Lower leg skin (tissue), 3 donors: ENCODE measurements around the gene SEMA6B.

Experiments used
- POLR2A ChIP-seq, 2 donors: fragments of 450-650 bp; IDR thresholded peaks; one replicate each; pipeline ENCODE4 v1.6.1; 2016 to 2017; ENCODE audit warnings: antibody characterized with exemption in 2 of 2, mild to moderate bottlenecking in 1 of 2, moderate library complexity in 1 of 2
- TF ChIP-seq, protein P1 (sequence below), 3 donors: fragments of 450-650 bp; IDR thresholded peaks; one replicate each; pipeline ENCODE4 v1.5.1; 2016; ENCODE audit warnings: antibody characterized with exemption in 3 of 3, mild to moderate bottlenecking in 3 of 3, moderate library complexity in 2 of 3

DNA sequence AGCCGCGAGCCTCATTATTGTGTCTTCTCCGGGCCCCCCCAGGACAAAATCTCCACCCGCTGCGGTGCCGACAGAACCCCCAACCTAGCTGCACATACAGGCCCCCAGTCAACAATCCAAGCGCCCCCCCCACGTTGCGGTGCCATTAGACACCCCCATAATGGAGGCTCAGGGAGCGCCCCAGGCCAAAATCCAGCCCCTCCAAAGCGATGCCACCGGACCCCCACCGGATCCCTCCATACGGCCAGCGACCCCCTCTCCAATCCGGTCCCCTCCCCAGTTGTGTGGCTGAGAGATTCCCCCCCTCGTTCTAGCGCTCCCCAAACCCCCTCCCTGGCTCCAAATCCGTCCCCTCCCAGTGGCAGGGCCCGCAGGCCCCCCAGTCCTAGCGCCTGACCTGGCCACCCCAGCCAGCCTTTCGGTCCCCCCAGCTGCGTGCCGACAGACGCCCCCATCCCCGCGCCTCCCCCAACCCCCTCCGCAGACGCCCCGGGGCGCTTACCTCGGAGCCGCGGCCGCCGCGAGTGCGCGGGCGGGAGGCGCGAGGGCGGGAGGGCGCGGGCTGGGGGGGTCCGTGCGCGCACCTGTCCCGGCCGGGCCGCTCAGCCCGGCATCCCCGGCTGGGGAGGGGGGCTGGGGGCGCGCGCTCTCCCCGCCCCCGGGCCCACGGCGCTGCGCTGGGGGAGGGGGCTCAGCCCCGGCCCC, 21.6 kb upstream of the SEMA6B start:
- TF ChIP-seq, protein P1, sequence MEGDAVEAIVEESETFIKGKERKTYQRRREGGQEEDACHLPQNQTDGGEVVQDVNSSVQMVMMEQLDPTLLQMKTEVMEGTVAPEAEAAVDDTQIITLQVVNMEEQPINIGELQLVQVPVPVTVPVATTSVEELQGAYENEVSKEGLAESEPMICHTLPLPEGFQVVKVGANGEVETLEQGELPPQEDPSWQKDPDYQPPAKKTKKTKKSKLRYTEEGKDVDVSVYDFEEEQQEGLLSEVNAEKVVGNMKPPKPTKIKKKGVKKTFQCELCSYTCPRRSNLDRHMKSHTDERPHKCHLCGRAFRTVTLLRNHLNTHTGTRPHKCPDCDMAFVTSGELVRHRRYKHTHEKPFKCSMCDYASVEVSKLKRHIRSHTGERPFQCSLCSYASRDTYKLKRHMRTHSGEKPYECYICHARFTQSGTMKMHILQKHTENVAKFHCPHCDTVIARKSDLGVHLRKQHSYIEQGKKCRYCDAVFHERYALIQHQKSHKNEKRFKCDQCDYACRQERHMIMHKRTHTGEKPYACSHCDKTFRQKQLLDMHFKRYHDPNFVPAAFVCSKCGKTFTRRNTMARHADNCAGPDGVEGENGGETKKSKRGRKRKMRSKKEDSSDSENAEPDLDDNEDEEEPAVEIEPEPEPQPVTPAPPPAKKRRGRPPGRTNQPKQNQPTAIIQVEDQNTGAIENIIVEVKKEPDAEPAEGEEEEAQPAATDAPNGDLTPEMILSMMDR (IDR thresholded peaks at IDR 0.05) = no peak
- TF ChIP-seq POLR2A (IDR thresholded peaks at IDR 0.05) = no peak
